HG03354 (cell line): Measurements from ENCODE around the gene LLGL2.
"Not testable (repeated sequence)": the region's sequence is repeated elsewhere in the genome, so short reads cannot be mapped to it uniquely, and the experiment has no call there.

Experiments used
- ATAC-seq: cut with Tn5 transposase; IDR thresholded peaks from one replicate; pipeline ENCODE4 v1.9.1; 2021; ENCODE audit warnings: mild to moderate bottlenecking; ENCODE audit not compliant: unreplicated experiment, poor library complexity, severe bottlenecking

LLGL2 gene

DNA sequence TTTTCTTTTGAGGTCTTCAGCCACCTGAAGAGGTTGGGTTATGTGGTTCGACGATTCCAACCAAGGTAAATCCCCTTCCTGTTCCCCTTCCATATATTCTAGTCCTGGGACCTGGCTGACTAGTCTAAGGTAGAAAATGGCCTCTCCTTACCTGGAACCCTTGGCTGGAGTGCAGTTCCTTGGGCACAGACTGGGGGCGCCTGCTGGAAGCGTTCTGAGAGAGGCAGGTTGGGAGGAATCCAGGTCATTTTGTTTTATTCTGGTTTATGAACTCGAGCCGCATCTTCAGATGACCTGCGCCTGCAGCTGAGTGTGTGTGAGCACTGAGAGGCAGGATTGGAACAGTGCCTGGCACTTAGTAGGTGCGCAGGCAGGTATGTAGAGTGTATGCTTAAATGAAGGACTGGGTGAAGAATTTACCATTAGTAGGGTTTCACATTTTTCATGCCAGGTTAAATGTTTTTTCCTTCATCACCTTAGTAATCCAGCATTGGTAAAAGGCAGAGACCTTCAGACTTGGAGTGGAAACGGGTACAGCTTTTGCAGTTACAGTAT lies 6.4 kb upstream of the LLGL2 start:
- no peak for ATAC-seq

- ATAC-seq = not testable (repeated sequence)
Observed at GRCh38 chr17:75520413-75520812, 5.1 kb upstream of the LLGL2 start.

DNA sequence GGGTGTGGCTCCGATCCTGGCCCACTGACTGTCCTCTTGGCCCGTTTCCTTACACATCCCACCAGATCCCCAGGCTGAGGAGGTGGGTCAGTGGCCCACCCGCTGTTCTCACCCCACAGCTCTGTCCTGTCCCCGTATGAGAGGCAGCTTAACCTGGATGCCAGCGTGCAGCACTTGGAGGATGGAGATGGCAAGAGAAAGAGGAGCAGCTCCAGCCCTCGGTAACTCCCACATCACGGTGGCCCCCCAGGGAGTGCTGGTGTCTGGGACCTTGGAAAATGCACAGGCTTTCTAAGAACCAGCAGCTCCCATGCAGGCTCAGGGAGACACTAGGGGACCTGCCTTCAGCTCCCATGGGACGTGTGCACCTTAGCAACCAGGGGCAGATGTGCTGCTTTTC lies 4.2 kb upstream of the LLGL2 start:
- no peak for ATAC-seq

GRCh38 chr17:75521951-75522727 lies 3.4 kb upstream of the LLGL2 start:
- no peak for ATAC-seq

GRCh38 chr17:75523647-75524046 lies 1.9 kb upstream of the LLGL2 start:
- ATAC-seq = no peak

DNA sequence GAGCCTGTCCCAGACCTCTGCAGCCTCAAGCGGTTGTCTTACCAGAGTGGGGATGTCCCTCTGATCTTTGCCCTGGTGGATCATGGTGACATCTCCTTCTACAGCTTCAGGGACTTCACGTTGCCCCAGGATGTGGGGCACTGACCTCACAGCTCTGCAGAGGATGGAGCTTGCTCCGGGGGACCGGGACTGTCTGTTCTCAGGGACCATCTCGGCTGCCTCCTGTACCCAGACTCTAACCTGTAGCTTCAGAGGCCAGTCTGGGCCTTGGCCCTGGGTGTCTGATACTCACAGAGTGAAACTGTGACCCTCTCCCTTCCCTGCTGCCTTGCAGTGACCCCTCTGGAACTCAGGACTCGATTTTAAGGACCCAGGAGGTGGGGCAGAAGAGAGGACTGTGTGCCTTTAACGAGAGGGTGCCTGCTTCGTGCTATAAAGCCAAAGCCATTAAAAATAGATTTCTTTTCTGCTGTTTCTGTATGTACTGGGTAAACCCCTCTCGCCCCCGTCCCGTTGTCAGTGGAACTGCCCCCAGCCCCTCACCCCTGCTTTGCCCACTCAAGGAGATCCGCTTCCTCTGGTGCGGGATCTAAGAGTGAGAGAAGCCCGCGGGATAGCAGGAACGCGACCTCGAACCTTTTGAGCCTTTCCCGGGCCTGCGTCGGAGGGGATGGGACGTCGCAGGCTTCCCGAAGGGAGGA lies 1.1 kb upstream of the LLGL2 start:
- no peak for ATAC-seq

DNA sequence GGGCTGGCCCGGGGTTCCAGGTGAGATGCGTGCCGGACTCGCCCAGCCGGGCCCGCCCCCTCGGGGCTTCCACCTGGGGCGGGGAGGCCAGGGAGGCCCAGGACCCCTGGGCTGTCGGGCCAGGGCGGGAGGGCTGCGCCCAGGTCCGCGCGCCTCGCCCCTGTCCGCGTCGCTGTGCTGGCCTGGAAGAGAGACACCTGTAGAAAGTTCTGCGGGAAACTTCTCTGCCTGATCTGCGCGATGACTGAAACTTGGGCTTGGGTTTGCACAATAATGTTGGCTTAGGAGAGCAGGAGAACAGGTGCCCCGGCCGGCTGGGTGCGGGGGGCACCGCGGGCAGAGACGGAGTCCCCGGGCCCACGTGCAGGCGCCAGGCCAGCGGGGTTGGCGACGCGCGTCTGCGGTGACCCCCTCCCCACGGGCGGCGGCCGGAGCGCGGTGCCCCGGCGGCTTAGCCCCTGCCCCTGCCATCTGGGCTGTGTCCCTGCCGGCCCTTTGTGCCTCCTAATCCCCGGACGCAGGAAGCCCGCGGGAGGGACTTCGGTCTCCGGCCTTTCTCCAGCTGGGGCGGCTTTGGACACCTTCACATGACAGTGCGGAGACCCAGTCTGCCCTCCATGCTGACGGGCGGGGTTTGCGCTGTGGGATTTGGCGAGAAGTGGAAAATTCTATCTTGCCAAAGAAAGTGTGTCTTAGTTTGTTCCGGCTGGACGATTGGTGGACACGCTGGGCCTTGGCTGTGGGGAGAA lies 483 bp downstream of the LLGL2 start:
- ATAC-seq = no peak

DNA sequence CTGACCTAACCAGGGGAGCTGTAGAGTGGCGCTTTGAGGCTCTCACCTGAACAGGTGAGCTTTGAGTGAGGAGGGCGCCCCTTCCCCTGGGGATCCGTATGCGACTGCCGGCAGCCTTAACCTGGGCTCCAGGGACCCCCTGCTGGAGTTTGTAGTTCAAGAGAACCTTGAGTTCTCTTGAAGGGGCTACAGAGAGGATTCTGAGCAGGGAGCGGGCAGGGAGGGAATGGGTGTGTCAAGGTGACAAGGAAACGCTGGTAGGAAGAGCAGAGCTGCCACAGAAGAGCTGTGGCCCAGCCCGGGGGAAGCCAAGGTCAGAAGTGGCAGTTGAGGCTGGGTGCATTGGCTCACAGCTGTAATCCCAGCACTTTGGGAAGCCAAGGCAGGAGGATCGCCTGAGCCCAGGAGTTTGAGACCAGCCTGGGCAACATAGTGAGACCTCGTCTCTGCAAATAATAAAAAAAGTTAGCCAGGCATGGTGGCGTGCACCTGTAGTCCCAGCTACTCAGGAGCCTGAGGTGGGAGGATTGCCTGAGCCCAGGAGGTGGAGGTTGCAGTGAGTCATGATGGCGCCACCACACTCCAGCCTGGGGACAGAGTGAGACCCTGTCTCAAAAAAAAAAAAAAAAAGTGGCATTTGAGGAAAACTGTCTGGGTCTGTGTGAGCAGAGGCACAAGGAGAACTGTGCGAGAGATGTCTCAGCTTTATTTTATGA lies 1.2 kb downstream of the LLGL2 start:
- no peak for ATAC-seq

DNA sequence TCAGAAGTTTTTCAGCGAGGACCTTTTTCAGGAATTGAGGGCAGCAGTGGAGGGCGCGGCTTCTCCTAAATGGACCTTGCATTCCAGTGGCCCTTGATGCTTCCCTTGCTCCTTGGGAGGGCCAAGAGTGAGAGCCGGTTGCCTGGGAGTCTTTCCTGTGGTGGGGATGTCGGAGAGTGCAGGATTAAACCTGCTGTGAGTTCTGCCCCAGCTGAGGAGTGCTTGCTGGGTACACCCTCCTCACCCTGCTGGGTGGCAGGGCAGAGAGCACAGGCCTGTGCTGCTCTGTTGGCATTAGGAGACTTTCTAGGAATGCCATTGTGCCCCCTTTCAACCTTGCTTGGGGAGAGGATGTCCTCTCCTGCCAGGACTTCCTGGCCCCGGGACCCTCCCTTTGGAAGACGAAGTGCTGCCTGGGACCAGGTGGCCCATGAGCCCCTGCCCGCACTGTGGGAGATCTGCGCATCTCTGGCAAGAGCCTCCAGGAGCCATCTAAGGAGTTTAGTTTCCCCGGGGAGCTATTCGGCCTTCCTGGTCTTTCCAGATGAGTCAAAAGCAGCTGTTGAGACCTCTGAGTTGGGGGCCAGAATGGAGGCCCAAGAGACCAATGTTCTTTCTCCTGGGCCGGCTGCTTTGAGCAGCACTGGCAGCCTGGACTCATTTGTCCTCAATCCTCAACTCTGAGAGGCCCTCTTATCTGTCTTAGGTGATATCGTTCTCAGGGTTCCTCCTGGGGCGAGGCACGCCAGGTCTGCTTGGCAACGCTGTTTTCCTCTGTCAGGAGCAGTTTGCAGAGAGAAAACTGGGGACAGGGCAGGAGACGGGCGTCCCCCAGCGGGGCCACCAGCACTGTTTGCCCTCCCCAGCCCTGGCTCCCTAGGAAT lies 5.6 kb downstream of the LLGL2 start:
- no peak for ATAC-seq

DNA sequence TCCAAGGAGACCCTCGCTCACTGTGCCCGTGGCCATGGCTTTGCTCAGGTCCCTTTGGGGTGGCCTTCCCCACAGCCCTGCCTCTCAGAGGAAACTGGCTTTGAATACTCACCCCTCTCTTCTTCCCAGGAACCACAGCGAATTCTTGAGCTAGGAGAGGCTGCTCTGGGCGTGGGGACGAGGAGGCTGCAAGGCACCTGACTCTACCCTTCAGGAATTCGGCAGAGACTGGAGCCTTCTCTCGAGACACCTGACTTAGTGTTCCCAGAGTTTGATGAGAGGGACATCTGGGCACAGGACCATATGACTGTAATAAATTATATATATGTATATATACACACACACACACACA lies 6.2 kb downstream of the LLGL2 start:
- ATAC-seq = no peak

GRCh38 chr17:75535119-75535537 lies 9.6 kb downstream of the LLGL2 start:
- no peak for ATAC-seq

GRCh38 chr17:75535871-75536270 lies 10.4 kb downstream of the LLGL2 start:
- no peak for ATAC-seq

DNA sequence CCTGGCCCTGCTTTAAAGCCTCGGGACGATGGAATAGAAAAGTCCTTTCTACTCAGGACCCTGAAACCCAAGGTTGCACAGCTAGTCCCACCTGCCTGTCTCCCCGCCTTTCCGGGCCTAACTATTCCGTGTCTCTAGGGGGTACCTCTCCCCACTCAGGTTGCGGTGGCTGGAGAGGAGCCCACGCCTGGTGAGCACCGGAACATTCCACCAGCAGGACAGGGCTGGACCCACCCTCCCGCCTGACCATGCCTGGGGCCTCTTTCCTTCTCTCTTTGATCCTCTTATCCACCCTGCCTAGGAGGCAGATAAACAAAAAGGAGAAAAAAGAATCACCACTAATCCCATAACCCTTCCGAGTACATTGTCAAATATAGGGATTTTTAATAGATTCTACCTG lies 10.9 kb downstream of the LLGL2 start:
- ATAC-seq = no peak

DNA sequence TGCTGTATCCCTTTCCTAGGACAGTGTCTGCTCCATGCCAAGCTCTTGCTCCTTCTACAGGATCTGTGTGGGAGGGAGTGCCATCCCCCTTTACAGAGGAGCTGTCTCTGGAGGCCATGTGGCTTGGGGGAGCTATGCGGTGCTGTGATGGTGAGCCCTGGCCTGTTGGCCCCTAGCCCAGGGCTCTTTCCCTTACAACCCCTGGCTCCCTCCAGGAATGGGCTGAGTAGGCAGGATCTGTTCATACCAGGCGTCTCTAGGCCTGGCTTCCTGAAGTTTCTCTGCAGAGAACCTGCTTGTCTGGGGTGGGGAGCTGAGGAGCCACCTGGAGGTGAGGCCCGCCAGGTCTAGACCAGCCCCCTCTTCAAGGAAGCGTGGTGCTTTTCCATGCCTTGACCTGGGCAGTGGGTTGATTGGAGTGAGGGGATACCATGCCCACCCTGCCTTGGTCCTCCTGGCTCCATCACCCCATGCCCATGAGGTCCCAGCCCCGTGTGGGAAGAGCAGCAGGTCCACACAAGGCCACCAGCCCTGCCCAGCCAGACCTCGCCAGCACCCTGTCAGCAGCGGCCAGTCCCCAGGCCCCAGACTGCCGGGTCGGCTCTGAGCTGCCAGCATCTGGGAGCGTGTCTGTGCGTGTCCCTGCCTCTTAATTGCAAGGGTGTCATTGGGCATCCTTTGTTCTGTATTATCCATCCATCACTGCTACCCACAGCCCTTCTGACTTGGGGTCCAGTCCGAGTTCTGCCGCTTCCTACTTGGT lies 14.7 kb downstream of the LLGL2 start:
- no peak for ATAC-seq

DNA sequence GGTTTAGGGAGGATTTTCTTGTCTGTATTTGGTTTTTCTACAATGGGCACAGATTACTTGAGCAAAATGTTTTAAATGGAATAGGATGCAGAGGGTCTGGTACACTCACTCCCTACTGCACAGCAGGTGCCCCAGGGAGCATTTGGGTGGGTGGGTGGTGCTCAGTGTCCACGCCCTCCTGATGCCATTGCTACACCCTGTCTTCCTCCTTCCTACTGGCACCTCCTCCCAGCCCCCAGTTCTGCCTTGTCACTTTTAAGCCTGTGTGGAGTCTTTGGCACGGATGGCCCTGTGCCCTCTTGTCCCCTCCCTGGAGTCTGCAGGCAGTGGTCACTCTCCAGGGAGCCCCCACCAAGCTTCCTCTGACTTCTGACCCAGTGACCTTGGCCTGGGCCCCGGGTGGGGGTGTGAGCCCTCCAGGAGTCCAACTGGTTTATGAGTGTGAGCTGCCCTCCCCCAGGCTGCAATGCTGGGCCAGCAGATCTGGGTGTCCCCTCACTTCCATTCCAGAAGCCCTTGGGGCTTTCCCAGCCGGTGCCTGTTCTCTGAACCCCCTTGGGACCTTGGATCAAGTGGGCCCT lies 15.5 kb downstream of the LLGL2 start:
- ATAC-seq = no peak

DNA sequence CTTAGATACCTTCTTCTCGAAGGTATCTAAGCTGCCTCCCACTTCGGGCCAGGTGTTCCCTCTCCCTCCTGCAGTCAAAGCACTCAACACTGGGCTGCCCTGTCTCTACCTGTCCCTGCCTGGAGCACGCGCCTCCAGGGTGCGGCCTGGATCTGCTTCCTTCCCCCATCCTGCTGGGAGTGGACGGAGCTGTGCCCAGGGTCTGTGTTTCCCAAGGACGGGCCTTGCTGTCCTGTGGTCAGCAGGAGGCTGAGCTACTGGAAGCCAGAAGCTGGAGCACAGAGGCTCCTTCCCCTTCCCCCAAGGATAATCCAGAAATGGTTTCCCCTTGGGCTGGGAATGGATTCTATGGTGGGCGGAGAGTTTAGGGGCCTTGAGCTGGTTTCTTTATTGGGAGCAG lies 16.7 kb downstream of the LLGL2 start:
- no peak for ATAC-seq

DNA sequence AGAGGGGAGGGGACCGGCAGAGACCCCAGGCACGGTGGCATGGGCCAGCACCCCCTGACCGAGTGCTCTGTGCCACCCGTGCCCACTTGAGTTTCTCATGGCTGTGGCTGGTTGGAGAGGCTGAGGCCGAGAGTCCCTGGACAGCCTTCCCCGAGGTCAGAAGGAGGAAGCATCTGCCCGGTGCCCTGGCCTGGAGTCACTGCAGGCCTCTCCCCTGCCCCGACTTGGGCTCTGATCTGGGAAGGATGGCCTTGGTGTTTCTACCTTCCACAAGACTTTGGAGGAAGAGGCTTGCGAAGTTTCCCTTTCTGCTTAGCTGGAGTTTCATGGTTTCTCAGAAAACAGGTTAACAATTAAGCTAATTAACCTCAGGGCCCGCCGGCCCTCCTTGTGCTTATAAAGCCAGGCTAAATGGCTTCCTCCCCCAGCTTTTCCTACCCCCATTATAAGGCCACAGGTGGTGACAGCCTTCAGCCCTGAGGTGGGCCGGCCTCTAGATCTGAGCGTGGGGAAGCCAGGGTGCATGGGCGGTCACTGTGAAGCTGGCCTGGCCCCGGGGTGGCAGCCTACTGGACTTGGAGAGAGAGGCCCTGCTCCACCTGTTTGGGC lies 17.3 kb downstream of the LLGL2 start:
- ATAC-seq = no peak

DNA sequence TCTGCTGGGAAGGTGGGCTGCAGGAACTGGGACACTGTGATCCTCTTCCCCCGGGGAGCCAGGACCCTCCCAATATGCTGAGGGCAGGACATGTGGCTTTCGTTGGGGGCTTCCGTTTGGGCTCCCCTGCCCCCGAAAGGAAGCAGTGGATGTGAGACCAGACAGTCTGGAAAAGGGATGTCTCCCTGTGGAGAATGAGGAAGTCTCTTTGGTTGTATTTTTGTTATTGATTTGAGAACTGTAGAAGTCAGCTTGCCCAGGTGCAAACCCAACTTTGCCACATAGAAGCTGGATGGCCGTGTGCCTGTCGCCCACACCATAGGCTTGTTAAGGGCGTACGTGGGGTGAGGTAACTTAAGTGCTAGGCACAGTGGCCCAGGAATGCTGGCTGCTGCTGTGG lies 18.8 kb downstream of the LLGL2 start:
- no peak for ATAC-seq
